NCI-H2227 treated with DMSO at 0.1 percent for 48 hours (cell line): ENCODE data around the gene OR4D5.

Source experiments
- DNase-seq: peaks from one replicate; lab custom pipeline; 2025; lab: John Stamatoyannopoulos, UW

OR4D5 gene

DNA sequence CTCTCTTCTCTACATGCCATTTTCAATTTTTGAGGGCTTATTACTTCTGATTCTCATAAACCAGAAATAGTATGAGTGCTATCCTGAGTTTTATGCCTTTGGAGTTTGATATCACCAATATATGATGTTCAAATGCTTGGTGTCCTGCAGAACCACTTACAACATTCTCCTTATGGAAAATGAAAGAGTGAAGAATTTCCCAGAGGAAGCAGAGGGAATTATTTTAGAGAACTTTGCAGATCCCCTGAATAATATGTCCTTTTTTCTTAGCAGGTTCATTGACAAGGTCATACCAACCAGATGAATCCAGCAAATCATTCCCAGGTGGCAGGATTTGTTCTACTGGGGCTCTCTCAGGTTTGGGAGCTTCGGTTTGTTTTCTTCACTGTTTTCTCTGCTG lies at the start of gene OR4D5:
Gene OR4D5 (plus strand): TSS at position 301 of the 400 bp plus-strand sequence. CDS start 0 bp downstream, at position 301.
- DNase-seq = no peak

GRCh38 chr11:123892031-123892430 lies 47.4 kb upstream of the OR4D5 start:
- no peak for DNase-seq

GRCh38 chr11:123899792-123900191 lies 39.6 kb upstream of the OR4D5 start:
- no peak for DNase-seq

GRCh38 chr11:123901867-123902266 lies 37.5 kb upstream of the OR4D5 start, which contains the start of gene OR8D4:
Gene OR8D4, plus strand, starts transcription at chr11:123902167. Its CDS starts 4,265 bp downstream, at chr11:123906432.
- no peak for DNase-seq

- no peak for DNase-seq
These were observed 35.5 kb upstream of the OR4D5 start for GRCh38 chr11:123903932-123904331.

DNA sequence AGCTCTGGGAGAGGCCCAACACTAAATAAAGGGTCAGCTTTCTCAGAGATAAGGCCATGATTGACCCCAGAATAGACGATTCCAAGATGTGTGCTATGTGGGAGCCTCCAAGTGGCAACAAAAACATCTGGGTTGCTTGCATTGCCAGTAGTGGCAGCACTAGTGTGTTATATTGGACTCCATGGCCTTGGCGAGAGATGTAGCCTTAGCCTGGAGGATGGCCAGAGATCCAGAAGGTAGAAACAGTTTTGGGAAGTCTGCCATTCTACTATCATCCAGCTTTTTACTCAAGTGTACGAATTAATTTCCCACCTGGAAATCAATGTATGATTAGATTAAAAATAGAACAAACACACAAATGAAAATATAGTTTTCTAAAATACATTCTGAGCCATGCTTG lies 34.5 kb upstream of the OR4D5 start:
- no peak for DNase-seq

GRCh38 chr11:123905826-123906225 lies 33.6 kb upstream of the OR4D5 start:
- DNase-seq = no peak

GRCh38 chr11:123920943-123921342 lies 18.5 kb upstream of the OR4D5 start:
- DNase-seq = no peak

DNA sequence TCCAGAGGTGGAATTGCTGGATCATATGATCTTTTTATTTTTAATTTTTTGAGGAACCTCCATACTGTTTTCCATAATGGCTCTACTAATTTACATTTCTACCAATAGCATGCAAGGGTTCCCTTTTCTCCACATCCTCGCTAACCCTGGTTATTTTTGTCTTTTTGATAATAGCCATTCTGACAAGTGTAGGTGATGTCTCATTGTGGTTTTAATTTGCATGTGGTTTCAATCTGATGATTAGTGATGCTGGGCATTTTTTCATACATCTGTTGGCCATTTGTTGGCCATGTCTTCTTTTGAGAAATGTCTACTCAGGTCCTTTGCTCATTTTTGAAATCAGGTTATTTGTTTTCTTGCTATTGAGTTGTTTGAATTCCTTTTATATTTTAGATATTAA lies 15.4 kb upstream of the OR4D5 start:
- DNase-seq = no peak

DNA sequence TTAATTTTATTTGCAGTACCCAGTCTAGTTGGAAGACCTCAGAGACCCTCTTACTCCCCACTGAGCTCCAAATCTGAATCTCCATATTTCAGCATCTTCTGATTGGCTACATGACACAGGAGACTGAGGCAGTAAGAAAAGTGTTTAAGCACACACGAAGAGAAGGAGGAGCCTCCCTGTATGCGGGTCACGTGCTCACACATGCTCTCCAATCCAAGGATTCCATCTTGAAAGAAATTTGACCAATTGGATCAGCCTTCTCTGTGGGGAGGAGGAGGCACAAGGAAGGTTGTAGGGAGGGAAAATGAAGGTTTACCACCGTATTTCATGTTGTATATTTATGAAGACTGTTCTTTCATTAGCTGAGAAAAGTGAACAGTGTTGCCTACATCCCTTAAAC lies 3.0 kb downstream of the OR4D5 start:
- DNase-seq = no peak

GRCh38 chr11:123943738-123944137 lies 4.3 kb downstream of the OR4D5 start, which contains the start of gene OR6T1:
Gene OR6T1, minus strand, starts transcription at chr11:123943838. Its CDS starts 0 bp downstream, at chr11:123943838.
- no peak for DNase-seq

DNA sequence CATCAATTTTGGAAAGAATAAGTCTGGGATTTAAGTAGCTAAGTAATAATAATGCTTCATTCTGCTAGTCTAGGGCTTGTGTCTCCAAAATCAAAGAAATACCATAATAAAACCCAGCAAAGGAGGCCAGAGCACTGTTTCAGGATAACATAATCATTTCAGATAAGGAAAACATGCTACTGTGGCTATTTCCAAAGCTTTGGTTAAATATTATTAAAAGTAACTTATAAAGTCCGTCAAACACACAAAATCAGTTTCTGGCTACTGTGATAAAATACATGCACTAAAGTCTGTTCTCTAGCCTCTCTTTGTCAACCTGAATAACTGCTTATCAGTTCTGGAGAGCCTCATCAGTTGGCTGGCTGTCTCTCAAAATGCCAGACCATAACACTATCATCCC lies 5.7 kb downstream of the OR4D5 start:
- no peak for DNase-seq

GRCh38 chr11:123956752-123957151 lies 17.3 kb downstream of the OR4D5 start:
- DNase-seq = no peak

GRCh38 chr11:123973816-123974215 lies 34.4 kb downstream of the OR4D5 start:
- no peak for DNase-seq

DNA sequence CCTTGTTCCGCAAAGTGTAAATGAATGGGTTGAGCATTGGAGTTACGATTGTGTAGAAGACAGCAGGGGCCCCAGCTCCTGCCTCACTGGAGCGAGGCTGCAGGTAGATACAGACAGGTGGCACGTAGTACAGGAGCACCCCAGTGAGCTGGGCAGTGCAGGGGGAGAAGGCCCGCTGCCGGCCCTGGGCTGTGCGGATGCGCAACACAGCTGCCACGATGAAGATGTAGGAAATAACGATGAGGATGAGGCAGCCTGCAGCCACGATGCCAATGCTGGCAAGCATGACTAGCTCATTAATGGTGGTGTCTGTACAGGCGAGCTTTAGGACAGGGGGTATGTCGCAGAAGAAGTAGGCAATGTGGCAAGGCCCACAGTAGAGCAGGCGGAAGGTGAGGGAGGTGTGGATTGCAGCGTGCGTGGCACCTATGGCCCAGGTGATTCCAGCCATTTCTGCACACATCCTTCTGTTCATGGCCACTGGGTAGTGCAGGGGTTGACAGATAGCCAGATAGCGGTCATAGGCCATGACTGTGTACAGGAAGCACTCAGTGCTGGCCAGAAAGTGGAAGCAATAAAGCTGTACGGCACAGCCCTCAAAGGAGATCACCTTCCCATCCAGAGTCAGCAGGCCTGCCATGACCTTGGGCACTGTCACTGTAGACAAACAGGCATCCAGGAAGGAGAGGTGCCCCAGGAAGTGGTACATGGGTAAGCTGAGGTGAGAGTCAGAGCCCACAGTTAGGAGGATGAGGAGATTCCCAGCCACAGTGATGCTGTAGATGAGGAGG lies 37.5 kb downstream of the OR4D5 start:
- no peak for DNase-seq

DNA sequence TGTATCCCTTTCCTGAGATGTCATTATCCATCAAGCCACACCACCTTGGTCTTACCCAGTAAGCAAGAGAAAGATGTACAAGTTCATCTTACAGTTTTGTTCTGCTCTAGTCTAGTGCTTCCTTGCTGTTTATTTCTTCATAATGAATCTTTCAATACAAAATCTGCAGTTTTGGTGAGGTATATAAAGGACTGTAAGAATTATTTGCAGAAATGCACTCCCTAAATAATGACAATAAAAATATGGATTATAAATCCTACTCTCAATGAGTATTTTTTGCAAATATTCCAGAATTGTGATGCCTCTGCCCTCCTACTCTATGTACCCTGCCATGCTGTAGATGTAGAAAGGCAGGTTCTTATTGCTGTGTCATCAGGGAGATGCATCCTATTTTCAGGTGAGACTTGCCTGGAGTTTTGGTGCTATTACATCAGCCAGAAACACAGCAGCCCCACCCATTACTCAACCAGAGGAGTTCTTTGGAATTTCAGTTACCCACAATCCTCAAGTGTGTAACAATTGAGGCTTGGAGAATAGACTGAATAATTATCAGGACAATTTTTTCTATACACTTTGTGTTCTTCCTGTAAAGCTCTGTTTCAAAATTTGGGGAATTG lies 38.4 kb downstream of the OR4D5 start, which contains the start of gene OR10S1:
Gene OR10S1 (minus strand): TSS at position 51 of the 617 bp plus-strand sequence. CDS start 117 bp downstream, outside the sequence.
- no peak for DNase-seq

DNA sequence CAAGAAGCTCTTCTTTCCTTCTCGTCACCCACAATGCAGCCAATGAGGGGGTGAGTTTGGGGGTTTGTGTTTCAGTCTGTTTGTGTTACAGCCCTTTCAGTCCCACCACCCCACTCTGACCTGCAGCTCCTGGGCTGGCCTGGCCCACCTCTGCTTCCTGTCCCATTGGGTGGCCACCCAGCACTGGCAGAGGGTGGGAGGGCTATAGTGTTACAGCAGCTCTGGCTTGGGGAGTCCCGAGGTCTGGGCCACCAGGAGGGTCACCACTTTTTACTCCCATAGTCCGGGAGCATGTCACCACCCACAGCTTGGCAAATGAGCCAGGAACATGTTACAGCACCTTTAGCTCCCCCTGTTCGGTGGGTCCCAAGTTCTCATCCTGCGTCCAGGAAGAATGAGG lies 39.9 kb downstream of the OR4D5 start:
- no peak for DNase-seq
